Esophagus muscularis mucosa (tissue), 4 donors: ENCODE data around the gene GLUD2. TPM values are rescaled to one million over a fixed set of nuclear protein-coding genes. Genes with fewer than 3 reads are reported as not detected.

Experiments used
- DNase-seq: peaks from one replicate; pipeline ENCODE4 v3.0.0-alpha.2; 2017; ENCODE audit errors: extremely low spot score
- H3K27ac ChIP-seq, 4 donors: fragments of 200-600 bp; sonication (generic); replicated peaks in 1 of 4; 1 replicate in 3 of 4; 2 replicates in 1 of 4; pipeline ENCODE4 v1.5.1; 2016 to 2019; ENCODE audit warnings: mild to moderate bottlenecking in 1 of 4
- H3K27me3 ChIP-seq, 4 donors: fragments of 200-600 bp; sonication (generic); one replicate each; pipeline versions ENCODE4 v1.5.1 to v1.6.0; 2016 to 2019
- H3K36me3 ChIP-seq, 4 donors: fragments of 200-600 bp; sonication (generic); one replicate each; pipeline ENCODE4 v1.5.1; 2016 to 2019
- H3K4me1 ChIP-seq, 4 donors: fragments of 200-600 bp; sonication (generic); one replicate each; pipeline ENCODE4 v1.5.1; 2016 to 2019
- H3K4me3 ChIP-seq, 4 donors: fragments of 200-600 bp; sonication (generic); 1 replicate in 2 of 4; 2 replicates in 2 of 4; pipeline ENCODE4 v1.5.1; 2016 to 2019; ENCODE audit warnings: mild to moderate bottlenecking in 4 of 4, moderate library complexity in 1 of 4
- H3K9me3 ChIP-seq, 4 donors: fragments of 200-600 bp; sonication (generic); 1 replicate in 3 of 4; 2 replicates in 1 of 4; pipeline ENCODE4 v1.5.1; 2016 to 2019
- EP300 ChIP-seq: sonication (generic); formaldehyde crosslinking; IDR thresholded peaks from one replicate; pipeline ENCODE4 v1.6.1; 2017; ENCODE audit warnings: antibody characterized with exemption
- POLR2A ChIP-seq: fragments of 450-650 bp; IDR thresholded peaks from one replicate; pipeline ENCODE4 v1.6.1; 2017; ENCODE audit warnings: antibody characterized with exemption, moderate library complexity, mild to moderate bottlenecking, low read depth
- POLR2AphosphoS5 ChIP-seq, 2 donors: sonication (generic); formaldehyde crosslinking; IDR thresholded peaks; one replicate each; pipeline ENCODE4 v1.6.1; 2017; ENCODE audit warnings: antibody characterized with exemption in 2 of 2
- WGBS: methylation state at CpG from one replicate; pipeline ENCODE4 v1.1.5; 2018; 5-methylcytosine and 5-hydroxymethylcytosine counted together
- intact Hi-C: fragments of 100-400 bp; cut with DNase I; formaldehyde crosslinking; loops from one replicate; pipeline ENCODE4 v1.15.1; 2023
- total RNA-seq, 4 donors: library from RNA; depleted of rRNA; stranded (reverse); fragments of >200 nt; gene quantifications; one replicate each; pipeline versions ENCODE4 v1.1.0 to v1.2.1, GENCODE V29; 2016
- TF ChIP-seq, protein P1 (sequence below), 3 experiments: fragments of 200-600 bp in 2 of 3; fragments of 450-650 bp in 1 of 3; sonication (generic) in 2 of 3; IDR thresholded peaks; one replicate each; pipeline ENCODE4 v1.5.1; 2017 to 2019; ENCODE audit warnings: antibody characterized with exemption in 3 of 3, mild to moderate bottlenecking in 2 of 3, moderate library complexity in 1 of 3

GLUD2 gene
- total RNA-seq, 4 donors from 2014 or later, result 0.83 to 1.7 (median 1.1) TPM

DNA sequence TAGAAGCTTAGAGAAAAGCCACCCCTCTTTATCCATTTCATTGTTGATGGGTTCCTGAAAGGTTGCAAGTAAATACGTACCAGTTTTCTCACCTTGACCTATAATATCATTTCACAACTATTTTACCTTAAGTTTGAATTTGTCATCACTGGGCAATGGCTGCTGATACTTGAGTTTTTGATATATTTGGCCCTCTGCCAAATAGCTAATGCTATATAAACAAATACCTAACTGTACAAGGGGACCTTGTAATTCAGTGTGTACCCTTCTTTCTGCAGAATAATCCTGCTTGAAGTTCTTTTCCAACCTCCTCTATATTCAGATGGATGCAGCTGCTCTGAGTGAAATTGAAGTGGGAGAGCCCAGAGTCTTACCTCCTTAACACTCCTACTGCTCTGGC is 19.0 kb upstream of the GLUD2 start:
- TF ChIP-seq EP300 (no peak), POLR2AphosphoS5 (IDR thresholded peaks at IDR 0.05) (no peak), POLR2A (no peak)
- TF ChIP-seq, protein P1, sequence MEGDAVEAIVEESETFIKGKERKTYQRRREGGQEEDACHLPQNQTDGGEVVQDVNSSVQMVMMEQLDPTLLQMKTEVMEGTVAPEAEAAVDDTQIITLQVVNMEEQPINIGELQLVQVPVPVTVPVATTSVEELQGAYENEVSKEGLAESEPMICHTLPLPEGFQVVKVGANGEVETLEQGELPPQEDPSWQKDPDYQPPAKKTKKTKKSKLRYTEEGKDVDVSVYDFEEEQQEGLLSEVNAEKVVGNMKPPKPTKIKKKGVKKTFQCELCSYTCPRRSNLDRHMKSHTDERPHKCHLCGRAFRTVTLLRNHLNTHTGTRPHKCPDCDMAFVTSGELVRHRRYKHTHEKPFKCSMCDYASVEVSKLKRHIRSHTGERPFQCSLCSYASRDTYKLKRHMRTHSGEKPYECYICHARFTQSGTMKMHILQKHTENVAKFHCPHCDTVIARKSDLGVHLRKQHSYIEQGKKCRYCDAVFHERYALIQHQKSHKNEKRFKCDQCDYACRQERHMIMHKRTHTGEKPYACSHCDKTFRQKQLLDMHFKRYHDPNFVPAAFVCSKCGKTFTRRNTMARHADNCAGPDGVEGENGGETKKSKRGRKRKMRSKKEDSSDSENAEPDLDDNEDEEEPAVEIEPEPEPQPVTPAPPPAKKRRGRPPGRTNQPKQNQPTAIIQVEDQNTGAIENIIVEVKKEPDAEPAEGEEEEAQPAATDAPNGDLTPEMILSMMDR (IDR thresholded peaks at IDR 0.05), result no peak
- no peaks in the 10 kb centered on the region for H3K4me1 ChIP-seq
- WGBS, result 63% methylated on average over 1 of the region's 1 CpG
- DNase-seq, result no peak
- no peak overlapping the region for H3K4me3 ChIP-seq
- H3K27me3 ChIP-seq, result no peaks in the 10 kb centered on the region
- intact Hi-C loops, result no loop called here
- no peaks in the 10 kb centered on the region for H3K9me3 ChIP-seq
- H3K36me3 ChIP-seq, result no peaks in the 10 kb centered on the region
- H3K27ac ChIP-seq, result no peak overlapping the region

DNA sequence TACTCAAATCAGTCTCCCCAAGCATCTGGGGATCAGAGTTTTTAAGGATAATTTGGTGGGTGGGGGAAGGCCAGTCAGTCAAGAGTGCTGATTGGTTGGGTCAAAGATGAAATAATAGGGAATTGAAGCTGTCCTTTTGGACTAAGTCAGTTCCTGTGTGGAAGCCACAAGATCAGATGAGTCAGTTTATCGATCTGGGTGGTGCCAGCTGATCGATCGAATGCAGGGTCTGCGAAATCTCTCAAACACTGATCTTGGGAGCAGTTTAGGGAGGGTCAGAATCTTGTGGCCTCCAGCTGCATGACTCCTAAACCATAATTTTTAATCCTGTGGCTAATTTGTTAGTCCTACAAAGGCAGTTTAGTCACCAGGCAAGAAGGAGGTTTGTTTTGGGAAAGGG is 17.3 kb upstream of the GLUD2 start:
- H3K36me3 ChIP-seq, result no peaks in the 10 kb centered on the region
- no peaks in the 10 kb centered on the region for H3K4me1 ChIP-seq
- intact Hi-C loops, result no loop called here
- no peak for DNase-seq
- no peaks in the 10 kb centered on the region for H3K9me3 ChIP-seq
- H3K4me3 ChIP-seq, result no peak overlapping the region
- TF ChIP-seq EP300 (no peak), POLR2A (no peak), POLR2AphosphoS5 (IDR thresholded peaks at IDR 0.05) (no peak)
- TF ChIP-seq, protein P1 (IDR thresholded peaks at IDR 0.05), result no peak
- WGBS, result 82% methylated on average over 4 of the region's 4 CpGs
- no peaks in the 10 kb centered on the region for H3K27me3 ChIP-seq
- no peak overlapping the region for H3K27ac ChIP-seq

DNA sequence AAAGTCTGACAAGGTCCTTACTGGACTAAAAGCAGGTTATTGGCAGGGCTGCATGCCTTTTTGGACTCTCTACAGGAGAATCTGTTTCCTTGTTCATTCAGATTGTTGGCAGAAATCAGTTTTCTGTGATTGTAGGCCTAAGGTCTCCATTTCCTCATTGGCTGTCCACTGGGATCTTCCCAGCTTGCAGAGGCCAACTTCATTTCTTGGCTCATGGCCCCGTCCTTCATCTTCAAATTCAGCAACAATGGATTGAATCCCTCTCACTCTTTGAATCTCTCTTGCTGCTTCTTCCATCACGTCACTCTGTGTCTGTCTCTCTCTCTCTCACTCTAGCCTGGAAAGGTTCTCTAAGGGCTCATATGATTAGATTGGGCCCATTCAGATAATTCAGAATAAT is 14.9 kb upstream of the GLUD2 start:
- no peaks in the 10 kb centered on the region for H3K36me3 ChIP-seq
- no peaks in the 10 kb centered on the region for H3K27me3 ChIP-seq
- no peak overlapping the region for H3K4me3 ChIP-seq
- no peak overlapping the region for H3K27ac ChIP-seq
- DNase-seq, result no peak
- 30% methylated on average over 2 of the region's 2 CpGs for WGBS
- H3K9me3 ChIP-seq, result no peaks in the 10 kb centered on the region
- H3K4me1 ChIP-seq, result no peaks in the 10 kb centered on the region
- TF ChIP-seq POLR2AphosphoS5 (IDR thresholded peaks at IDR 0.05) (no peak), EP300 (no peak), POLR2A (no peak)
- TF ChIP-seq, protein P1 (IDR thresholded peaks at IDR 0.05), result no peak
- intact Hi-C loops, result no loop called here

GRCh38 chrX:121036137-121036536 is 11.3 kb upstream of the GLUD2 start:
- 25% methylated on average over 3 of the region's 3 CpGs for WGBS

DNA sequence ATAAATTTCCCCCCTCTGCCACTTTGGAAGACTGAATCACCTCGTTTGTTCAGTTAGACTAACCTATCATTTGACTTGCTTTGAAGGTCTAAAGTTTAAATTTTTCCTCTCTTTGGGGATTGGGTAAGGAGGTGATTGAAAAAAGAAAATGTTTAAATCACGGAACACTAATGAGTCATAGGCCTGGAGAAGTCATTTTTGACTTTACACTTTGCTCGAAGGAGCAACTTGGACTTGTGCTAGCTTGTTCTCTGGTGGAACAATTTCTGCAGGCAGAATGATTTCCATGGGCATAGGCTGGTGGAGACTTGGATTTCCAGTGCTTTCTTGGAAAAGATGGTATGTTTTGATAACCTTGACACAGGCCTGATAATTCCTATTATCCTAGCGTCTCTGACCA is 10.5 kb upstream of the GLUD2 start:
- Histone ChIP-seq H3K9me3 (no peaks in the 10 kb centered on the region), H3K4me3 (no peak overlapping the region), H3K27ac (no peak overlapping the region), H3K27me3 (no peaks in the 10 kb centered on the region), H3K36me3 (no peaks in the 10 kb centered on the region), H3K4me1 (no peaks in the 10 kb centered on the region)
- intact Hi-C loops, result no loop called here
- DNase-seq, result no peak
- WGBS, result 61% methylated on average over 4 of the region's 4 CpGs
- TF ChIP-seq POLR2AphosphoS5 (IDR thresholded peaks at IDR 0.05) (no peak), POLR2A (no peak), EP300 (no peak)
- TF ChIP-seq, protein P1 (IDR thresholded peaks at IDR 0.05), result no peak

More at GRCh38 chrX:121036137-121036536, 11.3 kb upstream of the GLUD2 start:
- Histone ChIP-seq H3K27ac (no peak overlapping the region), H3K4me3 (no peak overlapping the region), H3K36me3 (no peaks in the 10 kb centered on the region), H3K4me1 (no peaks in the 10 kb centered on the region), H3K27me3 (no peaks in the 10 kb centered on the region), H3K9me3 (no peaks in the 10 kb centered on the region)
- intact Hi-C loops, result no loop called here
- no peak for DNase-seq
- TF ChIP-seq POLR2AphosphoS5 (IDR thresholded peaks at IDR 0.05), result no peak
- TF ChIP-seq EP300, result no peak
- TF ChIP-seq, protein P1 (IDR thresholded peaks at IDR 0.05), result no peak
- TF ChIP-seq POLR2A, result no peak
